VCaP (cell line): ENCODE results near the gene GDF9.
A peak's percentile ranks its signal among the peaks of the same experiment; 100 is the strongest.

Experiments used
- H3K27ac ChIP-seq: fragments of 450-650 bp; 2 replicates; pipeline ENCODE4 v1.5.1; 2017
- TF ChIP-seq, protein P1 (sequence below): fragments of 450-650 bp; conservative IDR thresholded peaks from 2 replicates; pipeline ENCODE4 v1.5.1; 2017; ENCODE audit warnings: mild to moderate bottlenecking, moderate library complexity

Gene GDF9

GRCh38 chr5:132872788-132873118 lies 6.5 kb upstream of the GDF9 start:
- no peak overlapping the region for H3K27ac ChIP-seq
- TF ChIP-seq, protein P1, sequence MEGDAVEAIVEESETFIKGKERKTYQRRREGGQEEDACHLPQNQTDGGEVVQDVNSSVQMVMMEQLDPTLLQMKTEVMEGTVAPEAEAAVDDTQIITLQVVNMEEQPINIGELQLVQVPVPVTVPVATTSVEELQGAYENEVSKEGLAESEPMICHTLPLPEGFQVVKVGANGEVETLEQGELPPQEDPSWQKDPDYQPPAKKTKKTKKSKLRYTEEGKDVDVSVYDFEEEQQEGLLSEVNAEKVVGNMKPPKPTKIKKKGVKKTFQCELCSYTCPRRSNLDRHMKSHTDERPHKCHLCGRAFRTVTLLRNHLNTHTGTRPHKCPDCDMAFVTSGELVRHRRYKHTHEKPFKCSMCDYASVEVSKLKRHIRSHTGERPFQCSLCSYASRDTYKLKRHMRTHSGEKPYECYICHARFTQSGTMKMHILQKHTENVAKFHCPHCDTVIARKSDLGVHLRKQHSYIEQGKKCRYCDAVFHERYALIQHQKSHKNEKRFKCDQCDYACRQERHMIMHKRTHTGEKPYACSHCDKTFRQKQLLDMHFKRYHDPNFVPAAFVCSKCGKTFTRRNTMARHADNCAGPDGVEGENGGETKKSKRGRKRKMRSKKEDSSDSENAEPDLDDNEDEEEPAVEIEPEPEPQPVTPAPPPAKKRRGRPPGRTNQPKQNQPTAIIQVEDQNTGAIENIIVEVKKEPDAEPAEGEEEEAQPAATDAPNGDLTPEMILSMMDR: no peak

GRCh38 chr5:132871459-132872284 lies 5.4 kb upstream of the GDF9 start:
- TF ChIP-seq, protein P1: no peak

DNA sequence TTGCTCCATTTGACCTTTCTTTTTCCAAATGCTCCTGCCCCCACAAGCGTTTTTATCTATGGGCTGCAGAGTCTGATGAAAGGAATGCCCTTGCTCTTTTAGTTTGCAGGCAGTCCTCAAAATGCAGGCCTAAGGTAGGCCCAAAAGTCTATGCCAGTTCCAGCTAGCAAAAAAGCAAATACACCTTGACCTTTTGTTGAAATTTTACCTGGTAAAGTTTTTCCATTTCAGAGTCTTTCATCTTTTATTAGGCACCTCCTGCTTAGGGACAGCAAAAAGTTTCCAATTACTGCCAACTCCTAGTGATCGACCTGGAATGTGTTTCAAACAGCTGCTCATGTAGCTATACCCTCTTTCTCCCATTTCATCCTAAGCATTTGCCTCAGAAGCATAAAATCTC lies 4.5 kb upstream of the GDF9 start:
- TF ChIP-seq, protein P1: no peak
- no peak overlapping the region for H3K27ac ChIP-seq

More at GRCh38 chr5:132871459-132872284, 5.4 kb upstream of the GDF9 start:
- no peak overlapping the region for H3K27ac ChIP-seq

DNA sequence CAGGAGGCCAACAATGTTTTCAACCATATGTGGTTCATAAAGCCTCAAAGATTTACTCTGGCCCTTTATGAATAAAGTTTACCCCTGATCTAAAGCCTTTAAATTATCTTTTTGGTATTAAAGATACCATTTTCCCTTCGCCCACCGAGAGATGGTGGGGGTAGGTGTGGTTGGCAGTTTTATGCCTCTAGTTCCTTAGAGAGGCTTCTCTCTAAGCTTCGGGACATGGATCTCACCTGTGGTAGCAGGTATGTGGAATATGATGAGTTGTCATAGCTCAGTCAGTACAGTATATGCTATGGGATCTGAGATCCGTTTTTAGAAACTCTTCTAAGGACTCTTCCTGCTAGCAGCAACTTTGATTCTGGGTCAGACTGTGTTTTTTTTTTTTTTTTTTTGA lies 2.5 kb upstream of the GDF9 start:
- peak overlapping the region; percentile 2; the same call in 1 of the 2 replicates for H3K27ac ChIP-seq

GRCh38 chr5:132867046-132867451 lies 780 bp upstream of the GDF9 start:
- peak overlapping the region; percentile 85 for H3K27ac ChIP-seq
- TF ChIP-seq, protein P1: no peak

More for the DNA sequence above, 2.5 kb upstream of the GDF9 start:
- TF ChIP-seq, protein P1: no peak

- TF ChIP-seq, protein P1: no peak
- H3K27ac ChIP-seq: peak overlapping the region; percentile 85
Measured at GRCh38 chr5:132865668-132866341, 464 bp downstream of the GDF9 start.

GRCh38 chr5:132860742-132861141 lies 5.5 kb downstream of the GDF9 start:
- TF ChIP-seq, protein P1: no peak
- H3K27ac ChIP-seq: no peak overlapping the region
